ENCODE results near the gene DKC1.
"Not testable (repeated sequence)": the region's sequence is repeated elsewhere in the genome, so short reads cannot be mapped to it uniquely, and the experiment has no call there.

DKC1 gene

DNA sequence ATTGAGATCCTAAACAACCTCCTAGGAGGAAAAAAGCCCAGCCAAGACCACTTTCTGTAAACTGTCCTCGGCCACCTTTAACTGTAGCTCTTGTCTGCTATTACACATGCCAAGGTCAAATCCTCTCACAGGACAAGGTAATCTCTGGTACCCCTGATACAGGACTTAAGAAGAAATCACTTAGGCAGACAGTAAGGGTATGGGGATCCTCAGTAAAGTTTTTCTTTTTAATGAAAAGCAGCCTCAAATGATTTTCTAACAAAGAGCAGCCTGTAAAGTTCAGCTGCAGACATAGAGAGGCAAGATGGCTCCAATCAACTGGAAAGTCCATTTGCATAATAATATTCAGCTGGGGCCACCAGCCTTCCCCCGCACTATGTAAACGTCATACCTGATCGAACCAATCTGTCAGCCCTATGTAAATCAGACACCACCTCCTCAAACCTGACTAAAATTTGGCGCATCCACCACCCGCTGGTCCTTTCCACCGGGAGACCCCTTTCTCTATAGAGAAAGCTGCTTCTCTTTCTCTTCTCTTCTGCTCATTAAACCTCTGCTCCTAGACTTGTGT is 57.2 kb downstream of the DKC1 start:
- no peak for DNase-seq (ENCODE audit: low read depth)

DNA sequence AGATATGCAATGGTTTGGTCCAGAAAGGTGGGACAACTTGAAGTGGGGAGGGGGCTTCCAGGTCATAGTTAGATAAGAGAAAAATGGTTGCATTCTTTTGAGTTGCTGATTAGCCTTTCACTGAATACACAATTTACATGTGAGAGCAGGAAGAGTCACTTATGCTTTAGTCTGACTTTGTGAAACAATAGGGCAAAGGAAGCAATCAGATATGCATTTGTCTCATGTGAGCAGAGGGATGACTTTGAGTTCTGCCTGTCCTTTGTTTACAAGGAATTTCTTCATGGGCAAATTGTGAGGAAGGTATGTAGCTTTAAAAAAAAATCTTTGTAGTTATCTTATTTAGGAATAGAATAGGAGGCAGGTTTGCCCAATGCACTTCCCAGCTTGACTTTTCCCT is 58.9 kb downstream of the DKC1 start:
- no peak for DNase-seq (ENCODE audit: low read depth)

DNA sequence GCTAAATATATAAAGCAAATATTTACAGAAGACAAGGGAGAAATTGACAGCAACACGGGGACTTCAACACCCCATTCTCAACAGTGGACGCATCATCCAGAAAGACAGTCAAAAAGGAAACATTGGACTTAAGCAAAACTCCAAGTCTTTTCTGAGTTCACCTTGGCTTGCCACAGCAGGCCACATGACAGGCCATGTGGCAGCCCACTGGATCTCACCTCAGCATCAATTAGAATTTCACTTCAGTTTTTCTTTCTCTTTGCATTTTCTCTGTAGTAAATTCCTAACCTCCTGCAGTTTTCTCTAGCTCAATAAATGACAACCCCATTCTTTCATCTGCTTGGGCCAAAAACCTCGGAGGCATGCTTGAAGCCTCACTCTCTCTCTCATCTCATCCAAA is 59.4 kb downstream of the DKC1 start:
- DNase-seq (ENCODE audit: low read depth), result no peak

DNA sequence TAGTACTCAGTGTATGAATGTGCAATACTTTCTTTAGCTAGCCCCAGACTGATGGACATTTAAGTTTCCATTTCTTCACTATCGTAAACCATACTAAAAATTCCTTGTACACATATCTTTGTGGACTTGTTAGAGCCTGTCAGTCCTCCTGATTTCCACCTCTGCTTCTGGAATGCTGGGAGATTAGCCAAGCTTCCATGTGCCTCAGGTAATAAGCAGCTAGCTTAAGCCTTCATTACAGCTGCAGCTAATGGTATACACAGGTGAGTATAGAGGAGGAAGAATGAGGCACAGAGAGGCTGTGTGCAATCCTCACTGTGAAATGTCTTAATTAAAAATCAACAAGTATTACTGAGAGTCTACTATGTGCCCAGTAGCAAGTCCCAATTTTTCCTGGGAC is 62.0 kb downstream of the DKC1 start:
- DNase-seq (ENCODE audit: low read depth), result no peak

DNA sequence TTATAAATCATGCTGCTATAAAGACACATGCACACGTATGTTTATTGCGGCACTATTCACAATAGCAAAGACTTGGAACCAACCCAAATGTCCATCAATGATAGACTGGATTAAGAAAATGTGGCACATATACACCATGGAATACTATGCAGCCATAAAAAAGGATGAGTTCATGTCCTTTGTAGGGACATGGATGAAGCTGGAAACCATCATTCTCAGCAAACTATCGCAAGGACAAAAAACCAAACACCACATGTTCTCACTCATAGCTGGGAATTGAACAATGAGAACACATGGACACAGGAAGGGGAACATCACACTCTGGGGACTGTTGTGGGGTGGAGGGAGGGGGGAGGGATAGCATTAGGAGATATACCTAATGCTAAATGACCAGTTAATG is 62.9 kb downstream of the DKC1 start:
- not testable (repeated sequence) for DNase-seq (ENCODE audit: low read depth)
